Measurements from ENCODE around the gene PELI2.

PELI2 gene

GRCh38 chr14:56211084-56211483 lies 92.9 kb downstream of the PELI2 start:
- no peaks in the 10 kb centered on the region for H3K27me3 ChIP-seq (replicated peaks; ENCODE audit: insufficient read depth, low read length)
- no peak overlapping the region for H3K4me2 ChIP-seq (ENCODE audit: low read depth, low read length)
- H3F3A ChIP-seq (ENCODE audit: insufficient read depth, low read length) = no peaks in the 10 kb centered on the region
- no peaks in the 10 kb centered on the region for H3K9me2 ChIP-seq (replicated peaks; ENCODE audit: insufficient read depth, low read length)
- H3K4me3 ChIP-seq (ENCODE audit: low read length) = no peak overlapping the region
- H3K9ac ChIP-seq (ENCODE audit: low read length) = no peak overlapping the region
- no peaks in the 10 kb centered on the region for H3K36me3 ChIP-seq (replicated peaks; ENCODE audit: insufficient read depth, low read length)
- no peak overlapping the region for H3K27ac ChIP-seq (ENCODE audit: low read length)
- no peaks in the 10 kb centered on the region for H3K79me2 ChIP-seq (ENCODE audit: low read length)
- TF ChIP-seq CTCF (IDR thresholded peaks at IDR 0.05; ENCODE audit: low read length) (no peak), EZH2phosphoT487 (IDR thresholded peaks at IDR 0.05; ENCODE audit: low read length) (no peak), EZH2 (optimal IDR thresholded peaks at IDR 0.05; ENCODE audit: low read depth, low read length) (no peak)
- DNase-seq = no peak
- H2AFZ ChIP-seq (ENCODE audit: low read length) = no peak overlapping the region
- no peaks in the 10 kb centered on the region for H3K9me3 ChIP-seq (replicated peaks; ENCODE audit: insufficient read depth, low read length)
- no peaks in the 10 kb centered on the region for H3K4me1 ChIP-seq (ENCODE audit: low read length)
- H4K20me1 ChIP-seq (ENCODE audit: insufficient read depth, low read length) = no peaks in the 10 kb centered on the region

GRCh38 chr14:56211844-56212243 lies 93.6 kb downstream of the PELI2 start:
- Histone ChIP-seq H3K9me3 (replicated peaks; ENCODE audit: insufficient read depth, low read length) (no peaks in the 10 kb centered on the region), H3K4me3 (ENCODE audit: low read length) (no peak overlapping the region), H3K9me2 (replicated peaks; ENCODE audit: insufficient read depth, low read length) (no peaks in the 10 kb centered on the region), H3K4me2 (ENCODE audit: low read depth, low read length) (no peak overlapping the region), H3K27me3 (replicated peaks; ENCODE audit: insufficient read depth, low read length) (no peaks in the 10 kb centered on the region), H3K79me2 (ENCODE audit: low read length) (no peaks in the 10 kb centered on the region), H3K9ac (ENCODE audit: low read length) (no peak overlapping the region), H3F3A (ENCODE audit: insufficient read depth, low read length) (no peaks in the 10 kb centered on the region), H3K27ac (ENCODE audit: low read length) (no peak overlapping the region), H3K36me3 (replicated peaks; ENCODE audit: insufficient read depth, low read length) (no peaks in the 10 kb centered on the region), H3K4me1 (ENCODE audit: low read length) (no peaks in the 10 kb centered on the region), H4K20me1 (ENCODE audit: insufficient read depth, low read length) (no peaks in the 10 kb centered on the region), H2AFZ (ENCODE audit: low read length) (no peak overlapping the region)
- no peak for TF ChIP-seq CTCF (IDR thresholded peaks at IDR 0.05; ENCODE audit: low read length)
- TF ChIP-seq EZH2 (optimal IDR thresholded peaks at IDR 0.05; ENCODE audit: low read depth, low read length) = no peak
- TF ChIP-seq EZH2phosphoT487 (IDR thresholded peaks at IDR 0.05; ENCODE audit: low read length) = no peak
- DNase-seq = no peak

GRCh38 chr14:56212521-56212920 lies 94.3 kb downstream of the PELI2 start:
- H3K27me3 ChIP-seq (replicated peaks; ENCODE audit: insufficient read depth, low read length) = no peaks in the 10 kb centered on the region
- H3K4me3 ChIP-seq (ENCODE audit: low read length) = no peak overlapping the region
- no peaks in the 10 kb centered on the region for H3K4me1 ChIP-seq (ENCODE audit: low read length)
- no peaks in the 10 kb centered on the region for H3K9me3 ChIP-seq (replicated peaks; ENCODE audit: insufficient read depth, low read length)
- H2AFZ ChIP-seq (ENCODE audit: low read length) = no peak overlapping the region
- no peaks in the 10 kb centered on the region for H3K9me2 ChIP-seq (replicated peaks; ENCODE audit: insufficient read depth, low read length)
- H3K4me2 ChIP-seq (ENCODE audit: low read depth, low read length) = no peak overlapping the region
- H3K9ac ChIP-seq (ENCODE audit: low read length) = no peak overlapping the region
- H3K36me3 ChIP-seq (replicated peaks; ENCODE audit: insufficient read depth, low read length) = no peaks in the 10 kb centered on the region
- no peaks in the 10 kb centered on the region for H3F3A ChIP-seq (ENCODE audit: insufficient read depth, low read length)
- H4K20me1 ChIP-seq (ENCODE audit: insufficient read depth, low read length) = no peaks in the 10 kb centered on the region
- TF ChIP-seq CTCF (IDR thresholded peaks at IDR 0.05; ENCODE audit: low read length) (no peak), EZH2phosphoT487 (IDR thresholded peaks at IDR 0.05; ENCODE audit: low read length) (no peak), EZH2 (optimal IDR thresholded peaks at IDR 0.05; ENCODE audit: low read depth, low read length) (no peak)
- no peak overlapping the region for H3K27ac ChIP-seq (ENCODE audit: low read length)
- DNase-seq = no peak
- H3K79me2 ChIP-seq (ENCODE audit: low read length) = no peaks in the 10 kb centered on the region
